Inflammatory macrophage (primary cell): Measurements from ENCODE around the gene GNA14.
"Not testable (repeated sequence)": the region's sequence is repeated elsewhere in the genome, so short reads cannot be mapped to it uniquely, and the experiment has no call there.

Experiments used
- DNase-seq, 2 donors: peaks; one replicate each; pipeline ENCODE4 v3.0.0-alpha.2; 2020 to 2022
- total RNA-seq, 18 experiments: gene quantifications; one replicate each; lab custom pipeline; 2026; ENCODE audit warnings: mixed read lengths in 6 of 18, inconsistent platforms in 2 of 18; lab: John Stamatoyannopoulos, UW

Gene GNA14
- total RNA-seq, result 0 to 0.16 (median 0.07) reads per million in 18 experiments

GRCh38 chr9:77648234-77649108 is at the start of gene GNA14:
Gene GNA14, minus strand, starts transcription at chr9:77648322. Its CDS starts 529 bp downstream, at chr9:77647793.
- no peak for DNase-seq

- no peak for DNase-seq
Observed at GRCh38 chr9:77697238-77697984, 49.3 kb upstream of the GNA14 start.

GRCh38 chr9:77690723-77691122 is 42.6 kb upstream of the GNA14 start:
- DNase-seq, result not testable (repeated sequence)

- DNase-seq, result not testable (repeated sequence)
Observed at GRCh38 chr9:77690119-77690518, 42.0 kb upstream of the GNA14 start.

GRCh38 chr9:77687737-77688136 is 39.6 kb upstream of the GNA14 start:
- not testable (repeated sequence) for DNase-seq

- peak; percentile 15 to 20 for DNase-seq
Observed at GRCh38 chr9:77680581-77680980, 32.5 kb upstream of the GNA14 start.

- no peak for DNase-seq
Observed at GRCh38 chr9:77679661-77680368, 31.7 kb upstream of the GNA14 start.

GRCh38 chr9:77679088-77679487 is 31.0 kb upstream of the GNA14 start:
- DNase-seq, result peak; percentile 77 to 96

GRCh38 chr9:77677957-77678535 is 29.9 kb upstream of the GNA14 start:
- DNase-seq, result no peak

GRCh38 chr9:77677397-77677796 is 29.3 kb upstream of the GNA14 start:
- no peak for DNase-seq

- no peak for DNase-seq
Observed at GRCh38 chr9:77673941-77674791, 26.0 kb upstream of the GNA14 start.

- DNase-seq, result no peak
Observed at GRCh38 chr9:77672183-77672582, 24.1 kb upstream of the GNA14 start.

GRCh38 chr9:77667151-77667550 is 19.0 kb upstream of the GNA14 start:
- no peak for DNase-seq

GRCh38 chr9:77663754-77664153 is 15.6 kb upstream of the GNA14 start:
- no peak for DNase-seq

GRCh38 chr9:77661566-77662085 is 13.5 kb upstream of the GNA14 start:
- DNase-seq, result no peak

- no peak for DNase-seq
Observed at GRCh38 chr9:77659926-77660325, 11.8 kb upstream of the GNA14 start.

- no peak for DNase-seq
Observed at GRCh38 chr9:77651203-77651602, 3.1 kb upstream of the GNA14 start.

- peak; percentile 47 to 62 for DNase-seq
Observed at GRCh38 chr9:77649109-77649812, 1.1 kb upstream of the GNA14 start.

- no peak for DNase-seq
Observed at GRCh38 chr9:77647267-77648233, 572 bp downstream of the GNA14 start.
